ENCODE data around the gene PRSS1.

Gene PRSS1

GRCh38 chr7:142800088-142800487, 50.8 kb downstream of the PRSS1 start:
- Histone ChIP-seq H3K9ac (ENCODE audit: low read length) (no peak overlapping the region), H3K9me3 (ENCODE audit: insufficient read depth, low read length) (no peaks in the 10 kb centered on the region), H3K79me2 (ENCODE audit: low read length) (peaks cover 36% of the 10 kb centered on the region)

GRCh38 chr7:142800699-142801260, 51.5 kb downstream of the PRSS1 start:
- no peaks in the 10 kb centered on the region for H3K9me3 ChIP-seq (ENCODE audit: insufficient read depth, low read length)
- H2AFZ ChIP-seq (ENCODE audit: low read depth, low read length): no peak overlapping the region
- H4K20me1 ChIP-seq (ENCODE audit: insufficient read depth, low read length): no peaks in the 10 kb centered on the region
- no peaks in the 10 kb centered on the region for H3K27me3 ChIP-seq (ENCODE audit: low read depth, low read length)
- H3K27ac ChIP-seq (ENCODE audit: low read length): no peak overlapping the region
- no peak for TF ChIP-seq CTCF (IDR thresholded peaks at IDR 0.05; ENCODE audit: low read depth, low read length)
- TF ChIP-seq EZH2phosphoT487 (IDR thresholded peaks at IDR 0.05; ENCODE audit: low read depth): no peak
- no peak overlapping the region for H3K4me3 ChIP-seq (ENCODE audit: low read length)
- H3K36me3 ChIP-seq (replicated peaks; ENCODE audit: low read depth, low read length): peaks cover 19% of the 10 kb centered on the region
- H3K9ac ChIP-seq (ENCODE audit: low read length): no peak overlapping the region
- H3K4me1 ChIP-seq (ENCODE audit: low read length): peaks cover 28% of the 10 kb centered on the region
- peaks cover 36% of the 10 kb centered on the region for H3K79me2 ChIP-seq (ENCODE audit: low read length)
- H3K4me2 ChIP-seq (ENCODE audit: low read length): no peak overlapping the region

More at GRCh38 chr7:142800088-142800487, 50.8 kb downstream of the PRSS1 start:
- TF ChIP-seq EZH2phosphoT487 (IDR thresholded peaks at IDR 0.05; ENCODE audit: low read depth) (no peak), CTCF (IDR thresholded peaks at IDR 0.05; ENCODE audit: low read depth, low read length) (no peak)
- H3K36me3 ChIP-seq (replicated peaks; ENCODE audit: low read depth, low read length): peaks cover 19% of the 10 kb centered on the region
- H3K4me1 ChIP-seq (ENCODE audit: low read length): peaks cover 27% of the 10 kb centered on the region
- H4K20me1 ChIP-seq (ENCODE audit: insufficient read depth, low read length): no peaks in the 10 kb centered on the region
- no peak overlapping the region for H3K4me2 ChIP-seq (ENCODE audit: low read length)
- no peak overlapping the region for H3K4me3 ChIP-seq (ENCODE audit: low read length)
- no peaks in the 10 kb centered on the region for H3K27me3 ChIP-seq (ENCODE audit: low read depth, low read length)
- H2AFZ ChIP-seq (ENCODE audit: low read depth, low read length): no peak overlapping the region
- no peak overlapping the region for H3K27ac ChIP-seq (ENCODE audit: low read length)

GRCh38 chr7:142801601-142802295, 52.5 kb downstream of the PRSS1 start:
- Histone ChIP-seq H3K4me1 (ENCODE audit: low read length) (peaks cover 31% of the 10 kb centered on the region), H3K4me3 (ENCODE audit: low read length) (no peak overlapping the region), H3K79me2 (ENCODE audit: low read length) (peaks cover 28% of the 10 kb centered on the region)

More at GRCh38 chr7:142801601-142802295, 52.5 kb downstream of the PRSS1 start:
- H3K9me3 ChIP-seq (ENCODE audit: insufficient read depth, low read length): no peaks in the 10 kb centered on the region; the same call in 1 of the 2 replicates
- H3K27ac ChIP-seq (ENCODE audit: low read length): no peak overlapping the region
- no peak overlapping the region for H2AFZ ChIP-seq (ENCODE audit: low read depth, low read length)
- no peaks in the 10 kb centered on the region for H4K20me1 ChIP-seq (ENCODE audit: insufficient read depth, low read length)
- H3K36me3 ChIP-seq (replicated peaks; ENCODE audit: low read depth, low read length): peaks cover 22% of the 10 kb centered on the region
- H3K4me2 ChIP-seq (ENCODE audit: low read length): no peak overlapping the region
- H3K27me3 ChIP-seq (ENCODE audit: low read depth, low read length): no peaks in the 10 kb centered on the region
- H3K9ac ChIP-seq (ENCODE audit: low read length): no peak overlapping the region
- TF ChIP-seq EZH2phosphoT487 (IDR thresholded peaks at IDR 0.05; ENCODE audit: low read depth) (no peak), CTCF (IDR thresholded peaks at IDR 0.05; ENCODE audit: low read depth, low read length) (no peak)
